HepG2 (cell line): Measurements from ENCODE around the gene RBM23.

Experiments
- EP300 ChIP-seq, 3 experiments: sonication (generic) in 1 of 3; formaldehyde crosslinking in 1 of 3; IDR thresholded peaks; 2 replicates each; pipeline versions ENCODE4 v1.5.1 to v1.6.1; 2011 to 2020; ENCODE audit warnings: low read depth in 2 of 3, low read length in 2 of 3, borderline replicate concordance in 1 of 3, improper control_type of control experiment in 1 of 3, mild to moderate bottlenecking in 1 of 3, missing genetic modification reagents in 1 of 3, moderate library complexity in 1 of 3
- FOXK2 ChIP-seq: fragments of 450-650 bp; IDR thresholded peaks from 2 replicates; pipeline ENCODE4 v1.6.1; 2016
- NFE2L1 ChIP-seq: sonication (generic); formaldehyde crosslinking; IDR thresholded peaks from 2 replicates; pipeline ENCODE4 v1.4.0; 2020; ENCODE audit warnings: missing genetic modification reagents, mild to moderate bottlenecking, borderline replicate concordance
- NFRKB ChIP-seq: fragments of 450-650 bp; IDR thresholded peaks from 2 replicates; pipeline ENCODE4 v1.6.1; 2017
- POGZ ChIP-seq: sonication (generic); formaldehyde crosslinking; IDR thresholded peaks from 2 replicates; pipeline ENCODE4 v1.4.0; 2020; ENCODE audit warnings: mild to moderate bottlenecking, missing genetic modification reagents
- ZNF232 ChIP-seq: sonication (generic); formaldehyde crosslinking; IDR thresholded peaks from 2 replicates; pipeline ENCODE4 v1.4.0; 2020; ENCODE audit warnings: missing genetic modification reagents, borderline replicate concordance
- ZNF343 ChIP-seq: sonication (generic); formaldehyde crosslinking; IDR thresholded peaks from 2 replicates; pipeline ENCODE4 v1.4.0; 2020; ENCODE audit warnings: mild to moderate bottlenecking, missing genetic modification reagents
- ZNF432 ChIP-seq: sonication (generic); formaldehyde crosslinking; IDR thresholded peaks from 2 replicates; pipeline ENCODE4 v1.5.0; 2020; ENCODE audit warnings: missing genetic modification reagents, mild to moderate bottlenecking, borderline replicate concordance
- ZNF614 ChIP-seq: IDR thresholded peaks from 2 replicates; pipeline ENCODE4 v1.6.1; 2018; ENCODE audit warnings: missing biosample characterization, missing genetic modification reagents, inconsistent platforms, borderline replicate concordance
- ZNF670 ChIP-seq: sonication (generic); formaldehyde crosslinking; IDR thresholded peaks from 2 replicates; pipeline ENCODE4 v1.8.0; 2022; ENCODE audit warnings: mild to moderate bottlenecking, missing genetic modification reagents, borderline replicate concordance
- ZNF749 ChIP-seq: sonication (generic); formaldehyde crosslinking; IDR thresholded peaks from 2 replicates; pipeline ENCODE4 v1.8.0; 2022; ENCODE audit warnings: mild to moderate bottlenecking, missing genetic modification reagents, moderate library complexity, borderline replicate concordance
- TF ChIP-seq, protein P1 (sequence below): sonication (generic); formaldehyde crosslinking; IDR thresholded peaks from 2 replicates; pipeline ENCODE4 v1.4.0; 2020; ENCODE audit warnings: missing genetic modification reagents
- TF ChIP-seq, protein P2 (sequence below): IDR thresholded peaks from 2 replicates; pipeline ENCODE4 v1.6.1; 2016; ENCODE audit warnings: low read depth, control low read depth
- TF ChIP-seq, protein P3 (sequence below): sonication (generic); formaldehyde crosslinking; IDR thresholded peaks from 2 replicates; pipeline ENCODE4 v1.8.0; 2022; ENCODE audit warnings: mild to moderate bottlenecking, missing genetic modification reagents

GRCh38 chr14:22928237-22929103, 9.5 kb upstream of the RBM23 start:
- TF ChIP-seq, protein P1, sequence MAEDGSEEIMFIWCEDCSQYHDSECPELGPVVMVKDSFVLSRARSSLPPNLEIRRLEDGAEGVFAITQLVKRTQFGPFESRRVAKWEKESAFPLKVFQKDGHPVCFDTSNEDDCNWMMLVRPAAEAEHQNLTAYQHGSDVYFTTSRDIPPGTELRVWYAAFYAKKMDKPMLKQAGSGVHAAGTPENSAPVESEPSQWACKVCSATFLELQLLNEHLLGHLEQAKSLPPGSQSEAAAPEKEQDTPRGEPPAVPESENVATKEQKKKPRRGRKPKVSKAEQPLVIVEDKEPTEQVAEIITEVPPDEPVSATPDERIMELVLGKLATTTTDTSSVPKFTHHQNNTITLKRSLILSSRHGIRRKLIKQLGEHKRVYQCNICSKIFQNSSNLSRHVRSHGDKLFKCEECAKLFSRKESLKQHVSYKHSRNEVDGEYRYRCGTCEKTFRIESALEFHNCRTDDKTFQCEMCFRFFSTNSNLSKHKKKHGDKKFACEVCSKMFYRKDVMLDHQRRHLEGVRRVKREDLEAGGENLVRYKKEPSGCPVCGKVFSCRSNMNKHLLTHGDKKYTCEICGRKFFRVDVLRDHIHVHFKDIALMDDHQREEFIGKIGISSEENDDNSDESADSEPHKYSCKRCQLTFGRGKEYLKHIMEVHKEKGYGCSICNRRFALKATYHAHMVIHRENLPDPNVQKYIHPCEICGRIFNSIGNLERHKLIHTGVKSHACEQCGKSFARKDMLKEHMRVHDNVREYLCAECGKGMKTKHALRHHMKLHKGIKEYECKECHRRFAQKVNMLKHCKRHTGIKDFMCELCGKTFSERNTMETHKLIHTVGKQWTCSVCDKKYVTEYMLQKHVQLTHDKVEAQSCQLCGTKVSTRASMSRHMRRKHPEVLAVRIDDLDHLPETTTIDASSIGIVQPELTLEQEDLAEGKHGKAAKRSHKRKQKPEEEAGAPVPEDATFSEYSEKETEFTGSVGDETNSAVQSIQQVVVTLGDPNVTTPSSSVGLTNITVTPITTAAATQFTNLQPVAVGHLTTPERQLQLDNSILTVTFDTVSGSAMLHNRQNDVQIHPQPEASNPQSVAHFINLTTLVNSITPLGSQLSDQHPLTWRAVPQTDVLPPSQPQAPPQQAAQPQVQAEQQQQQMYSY (CRISPR knock-in tag): no peak
- TF ChIP-seq EP300 (IDR thresholded peaks at IDR 0.05; ENCODE audit: low read depth in 2 of 2, low read length in 2 of 2) (no peak), EP300 (CRISPR knock-in tag; IDR thresholded peaks at IDR 0.05; ENCODE audit: borderline replicate concordance) (no peak), ZNF614 (CRISPR knock-in tag) (0 out of 2 replicates have a peak, but pooled peaks have one; percentile 26), NFE2L1 (CRISPR knock-in tag) (0 out of 2 replicates have a peak, but pooled peaks have one; percentile 51), POGZ (no peak), ZNF749 (CRISPR knock-in tag) (0 out of 2 replicates have a peak, but pooled peaks have one; percentile 21), FOXK2 (no peak), NFRKB (no peak), ZNF232 (CRISPR knock-in tag) (no peak), ZNF670 (CRISPR knock-in tag) (0 out of 2 replicates have a peak, but pooled peaks have one; percentile 64), ZNF432 (CRISPR knock-in tag) (no peak), ZNF343 (CRISPR knock-in tag) (peak; percentile 23; the same call in 1 of the 2 replicates)
- TF ChIP-seq, protein P2, sequence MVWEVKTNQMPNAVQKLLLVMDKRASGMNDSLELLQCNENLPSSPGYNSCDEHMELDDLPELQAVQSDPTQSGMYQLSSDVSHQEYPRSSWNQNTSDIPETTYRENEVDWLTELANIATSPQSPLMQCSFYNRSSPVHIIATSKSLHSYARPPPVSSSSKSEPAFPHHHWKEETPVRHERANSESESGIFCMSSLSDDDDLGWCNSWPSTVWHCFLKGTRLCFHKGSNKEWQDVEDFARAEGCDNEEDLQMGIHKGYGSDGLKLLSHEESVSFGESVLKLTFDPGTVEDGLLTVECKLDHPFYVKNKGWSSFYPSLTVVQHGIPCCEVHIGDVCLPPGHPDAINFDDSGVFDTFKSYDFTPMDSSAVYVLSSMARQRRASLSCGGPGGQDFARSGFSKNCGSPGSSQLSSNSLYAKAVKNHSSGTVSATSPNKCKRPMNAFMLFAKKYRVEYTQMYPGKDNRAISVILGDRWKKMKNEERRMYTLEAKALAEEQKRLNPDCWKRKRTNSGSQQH (CRISPR knock-in tag): no peak; the same call in 1 of the 2 replicates
- TF ChIP-seq, protein P3, sequence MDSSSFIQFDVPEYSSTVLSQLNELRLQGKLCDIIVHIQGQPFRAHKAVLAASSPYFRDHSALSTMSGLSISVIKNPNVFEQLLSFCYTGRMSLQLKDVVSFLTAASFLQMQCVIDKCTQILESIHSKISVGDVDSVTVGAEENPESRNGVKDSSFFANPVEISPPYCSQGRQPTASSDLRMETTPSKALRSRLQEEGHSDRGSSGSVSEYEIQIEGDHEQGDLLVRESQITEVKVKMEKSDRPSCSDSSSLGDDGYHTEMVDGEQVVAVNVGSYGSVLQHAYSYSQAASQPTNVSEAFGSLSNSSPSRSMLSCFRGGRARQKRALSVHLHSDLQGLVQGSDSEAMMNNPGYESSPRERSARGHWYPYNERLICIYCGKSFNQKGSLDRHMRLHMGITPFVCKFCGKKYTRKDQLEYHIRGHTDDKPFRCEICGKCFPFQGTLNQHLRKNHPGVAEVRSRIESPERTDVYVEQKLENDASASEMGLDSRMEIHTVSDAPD (CRISPR knock-in tag): no peak
